ENCODE data around the gene AIDA.

The AIDA gene

DNA sequence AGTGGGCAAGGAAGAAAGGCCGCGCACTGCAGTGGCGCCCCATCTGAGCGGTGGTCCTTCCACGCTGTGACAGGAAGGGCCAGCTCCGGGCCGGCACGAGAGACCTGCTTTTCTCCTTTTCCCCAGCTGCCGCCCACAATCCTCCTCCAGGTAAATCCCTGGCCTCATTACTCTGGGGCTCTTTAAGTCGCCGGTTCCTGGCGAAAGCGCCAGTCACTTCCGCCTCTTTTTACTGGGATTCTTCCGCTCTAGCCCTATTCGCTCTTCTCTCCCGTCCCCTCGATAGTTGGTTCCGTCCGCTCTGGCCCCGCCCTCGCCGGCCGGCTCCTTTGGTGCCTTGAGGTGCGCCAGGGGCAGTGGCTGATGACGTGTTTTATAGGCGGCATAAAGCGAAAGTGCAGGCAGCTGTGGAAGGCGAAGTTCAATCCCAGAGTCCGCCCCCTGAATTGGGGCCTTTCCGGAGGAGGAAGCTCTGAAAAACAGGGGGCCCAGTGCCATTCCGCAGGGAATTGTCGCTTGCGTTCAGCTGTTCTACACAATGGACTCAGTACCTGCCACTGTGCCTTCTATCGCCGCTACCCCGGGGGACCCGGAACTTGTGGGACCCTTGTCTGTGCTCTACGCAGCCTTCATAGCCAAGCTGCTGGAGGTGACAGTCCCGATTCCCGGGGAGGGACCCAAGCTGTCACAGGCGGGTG is 68.2 kb downstream of the AIDA start (continued):
- TF ChIP-seq ZNF701 (tag by site-specific recombination; IDR thresholded peaks at IDR 0.05) (no peak), ZNF121 (tag by site-specific recombination; IDR thresholded peaks at IDR 0.05) (no peak), ZSCAN23 (tag by site-specific recombination; IDR thresholded peaks at IDR 0.05) (no peak), YY1 (tag by site-specific recombination; IDR thresholded peaks at IDR 0.05) (peak; percentile 43; the same call in 1 of the 2 replicates), PRDM10 (tag by site-specific recombination; IDR thresholded peaks at IDR 0.05) (peak; percentile 98), ZNF266 (tag by site-specific recombination; IDR thresholded peaks at IDR 0.05; ENCODE audit: low read depth) (no peak), ZNF610 (tag by site-specific recombination; IDR thresholded peaks at IDR 0.05; ENCODE audit: borderline replicate concordance) (peak; percentile 76; the same call in 1 of the 2 replicates), ZNF677 (tag by site-specific recombination; IDR thresholded peaks at IDR 0.05) (no peak), ZNF530 (tag by site-specific recombination; IDR thresholded peaks at IDR 0.05; ENCODE audit: low read depth) (no peak), ZNF558 (tag by site-specific recombination; IDR thresholded peaks at IDR 0.05) (no peak), ZNF280D (tag by site-specific recombination; IDR thresholded peaks at IDR 0.05) (no peak), ZBTB44 (tag by site-specific recombination; IDR thresholded peaks at IDR 0.05) (no peak), ZNF140 (tag by site-specific recombination; IDR thresholded peaks at IDR 0.05) (no peak), ZNF707 (tag by site-specific recombination; IDR thresholded peaks at IDR 0.05) (no peak), ZNF341 (tag by site-specific recombination; IDR thresholded peaks at IDR 0.05; ENCODE audit: low read depth) (peak; percentile 93), ZNF302 (tag by site-specific recombination; IDR thresholded peaks at IDR 0.05; ENCODE audit: low read depth) (no peak), BCL11B (tag by site-specific recombination; IDR thresholded peaks at IDR 0.05; ENCODE audit: low read depth) (peak; percentile 25; the same call in 1 of the 2 replicates), ZNF830 (tag by site-specific recombination; IDR thresholded peaks at IDR 0.05; ENCODE audit: low read depth) (no peak), ZNF350 (tag by site-specific recombination; IDR thresholded peaks at IDR 0.05) (no peak), ZEB2 (tag by site-specific recombination; IDR thresholded peaks at IDR 0.05) (peak; percentile 84), ZNF664 (tag by site-specific recombination; IDR thresholded peaks at IDR 0.05) (no peak), ZNF404 (tag by site-specific recombination; IDR thresholded peaks at IDR 0.05) (no peak), TRIM28 (IDR thresholded peaks at IDR 0.05; ENCODE audit: borderline replicate concordance, low read length) (peak; percentile 86; the same call in 1 of the 2 replicates), KLF17 (tag by site-specific recombination; IDR thresholded peaks at IDR 0.05) (no peak; the same call in 1 of the 2 replicates), ZNF704 (tag by site-specific recombination; IDR thresholded peaks at IDR 0.05) (peak; percentile 100)
- TF ChIP-seq, protein P1, sequence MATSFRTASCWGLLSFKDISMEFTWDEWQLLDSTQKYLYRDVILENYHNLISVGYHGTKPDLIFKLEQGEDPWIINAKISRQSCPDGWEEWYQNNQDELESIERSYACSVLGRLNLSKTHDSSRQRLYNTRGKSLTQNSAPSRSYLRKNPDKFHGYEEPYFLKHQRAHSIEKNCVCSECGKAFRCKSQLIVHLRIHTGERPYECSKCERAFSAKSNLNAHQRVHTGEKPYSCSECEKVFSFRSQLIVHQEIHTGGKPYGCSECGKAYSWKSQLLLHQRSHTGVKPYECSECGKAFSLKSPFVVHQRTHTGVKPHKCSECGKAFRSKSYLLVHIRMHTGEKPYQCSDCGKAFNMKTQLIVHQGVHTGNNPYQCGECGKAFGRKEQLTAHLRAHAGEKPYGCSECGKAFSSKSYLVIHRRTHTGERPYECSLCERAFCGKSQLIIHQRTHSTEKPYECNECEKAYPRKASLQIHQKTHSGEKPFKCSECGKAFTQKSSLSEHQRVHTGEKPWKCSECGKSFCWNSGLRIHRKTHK (tag by site-specific recombination; IDR thresholded peaks at IDR 0.05), result no peak
- TF ChIP-seq, protein P2, sequence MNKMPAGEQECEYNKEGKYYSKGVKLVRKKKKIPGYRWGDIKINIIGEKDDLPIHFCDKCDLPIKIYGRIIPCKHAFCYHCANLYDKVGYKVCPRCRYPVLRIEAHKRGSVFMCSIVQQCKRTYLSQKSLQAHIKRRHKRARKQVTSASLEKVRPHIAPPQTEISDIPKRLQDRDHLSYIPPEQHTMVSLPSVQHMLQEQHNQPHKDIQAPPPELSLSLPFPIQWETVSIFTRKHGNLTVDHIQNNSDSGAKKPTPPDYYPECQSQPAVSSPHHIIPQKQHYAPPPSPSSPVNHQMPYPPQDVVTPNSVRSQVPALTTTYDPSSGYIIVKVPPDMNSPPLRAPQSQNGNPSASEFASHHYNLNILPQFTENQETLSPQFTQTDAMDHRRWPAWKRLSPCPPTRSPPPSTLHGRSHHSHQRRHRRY (tag by site-specific recombination; IDR thresholded peaks at IDR 0.05), result no peak
